Stimulated activated CD4-positive, alpha-beta T cell treated with anti-CD3 and anti-CD28 coated beads, Interleukin-15, amount 100 ng/mL, for 48 hours (primary cell): Measurements from ENCODE around the gene DOK1.

Experiments used
- DNase-seq, 2 donors: peaks; one replicate each; pipeline ENCODE4 v3.0.0-alpha.2; 2020; ENCODE audit warnings: low read depth in 2 of 2

The DOK1 gene

GRCh38 chr2:74553892-74554819, at the start of gene DOK1, which contains the start of gene LOXL3:
DOK1 (plus strand) TSS chr2:74554720; CDS start chr2:74554755, 35 bp downstream.
LOXL3 (minus strand) TSS chr2:74553942; CDS start chr2:74552634, 1,308 bp downstream.
- DNase-seq, result peak; percentile 73 to 75

GRCh38 chr2:74505448-74506246, 48.9 kb upstream of the DOK1 start:
- DNase-seq, result no peak

- DNase-seq, result peak; percentile 96 to 99
Measured at GRCh38 chr2:74507145-74507925, 47.2 kb upstream of the DOK1 start, which contains the start of gene PCGF1. PCGF1 (minus strand) TSS chr2:74507695; CDS start chr2:74507668, 27 bp downstream.

DNA sequence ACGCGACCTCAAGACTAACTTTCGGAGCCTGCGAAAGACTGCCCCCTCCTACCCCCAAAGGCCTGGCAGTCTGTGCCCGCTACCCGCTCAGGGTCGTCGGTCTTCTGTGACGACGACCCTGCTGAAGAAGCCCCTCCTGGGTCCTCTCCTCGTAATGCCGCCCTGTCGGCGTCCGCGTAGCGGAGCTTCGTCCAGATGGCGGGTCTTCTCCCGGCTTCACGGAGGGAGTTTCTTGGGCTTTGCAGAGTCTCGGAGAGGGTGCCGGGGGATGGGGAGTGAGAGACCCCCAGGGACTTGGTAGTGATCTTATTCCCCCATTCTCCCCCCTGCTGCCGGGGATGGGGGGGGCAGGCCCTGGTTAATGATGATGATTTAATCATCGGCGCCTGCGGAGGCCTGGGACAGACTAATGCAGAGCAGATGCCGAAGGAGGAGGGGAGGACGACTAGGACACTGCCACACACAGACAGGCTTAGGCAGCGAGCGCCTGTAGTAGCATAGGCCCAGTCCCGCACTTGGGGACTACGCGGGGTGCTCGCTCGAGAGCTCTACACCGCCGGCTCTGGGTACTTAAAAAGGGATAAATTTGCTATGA, 46.5 kb upstream of the DOK1 start:
- DNase-seq, result no peak

DNA sequence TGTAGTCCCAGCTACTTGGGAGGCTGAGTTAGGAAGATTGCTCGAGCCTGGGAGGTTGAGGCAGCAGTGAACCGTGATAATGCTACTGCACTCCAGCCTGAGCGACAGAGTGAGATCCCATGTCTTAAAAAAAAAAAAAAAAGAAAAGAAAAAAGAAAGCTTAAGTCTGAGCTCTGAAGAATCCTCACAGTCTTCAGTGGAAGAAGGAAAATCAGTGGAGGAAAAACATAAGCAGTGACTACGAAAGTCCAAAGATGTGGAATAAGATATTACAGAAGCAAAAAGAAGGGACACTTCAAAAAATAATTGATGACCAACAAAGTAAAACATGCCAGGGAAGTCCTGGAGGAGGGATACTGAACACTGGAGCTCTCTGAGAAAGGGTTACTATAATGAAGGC, 44.2 kb upstream of the DOK1 start:
- DNase-seq, result no peak

DNA sequence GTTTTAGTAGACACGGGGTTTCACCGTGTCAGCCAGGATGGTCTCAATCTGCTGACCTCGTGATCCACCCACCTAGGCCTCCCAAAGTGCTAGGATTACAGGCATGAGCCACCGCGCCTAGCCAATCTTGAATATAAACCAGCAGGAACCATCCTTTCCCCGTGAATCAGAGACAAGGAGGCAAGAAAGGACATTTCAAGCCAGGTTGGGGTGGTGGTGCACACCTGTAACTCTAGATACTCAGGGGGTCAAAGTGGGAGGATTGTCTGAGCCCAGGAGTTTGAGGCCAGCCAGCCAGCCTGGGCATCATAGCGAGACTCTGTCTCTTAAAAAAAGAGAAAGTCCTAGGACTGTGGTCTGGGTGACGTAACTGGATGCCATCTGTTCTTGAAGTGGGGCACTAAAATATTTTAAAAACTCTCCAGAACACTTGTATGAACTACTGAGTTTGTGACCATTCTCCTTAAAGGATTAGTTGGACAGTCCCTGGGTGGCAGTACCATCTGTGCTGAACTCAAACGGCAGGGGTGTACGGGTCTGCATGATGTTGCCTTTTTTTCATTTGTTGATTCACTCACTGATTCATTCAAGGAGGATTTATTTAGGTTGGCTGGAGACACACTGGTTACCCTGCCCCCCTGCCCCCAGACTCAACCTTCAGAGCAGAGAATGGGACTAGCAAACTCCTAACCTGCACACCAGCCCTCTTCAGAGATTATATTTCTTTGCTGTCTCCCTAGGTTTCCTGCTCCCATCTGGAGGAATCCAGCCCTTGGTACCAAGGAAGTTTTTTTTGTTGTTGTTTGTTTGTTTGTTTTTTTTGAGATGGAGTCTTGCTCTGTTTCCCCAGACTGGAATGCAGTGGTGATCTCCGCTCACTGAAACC, 43.2 kb upstream of the DOK1 start:
- no peak for DNase-seq

DNA sequence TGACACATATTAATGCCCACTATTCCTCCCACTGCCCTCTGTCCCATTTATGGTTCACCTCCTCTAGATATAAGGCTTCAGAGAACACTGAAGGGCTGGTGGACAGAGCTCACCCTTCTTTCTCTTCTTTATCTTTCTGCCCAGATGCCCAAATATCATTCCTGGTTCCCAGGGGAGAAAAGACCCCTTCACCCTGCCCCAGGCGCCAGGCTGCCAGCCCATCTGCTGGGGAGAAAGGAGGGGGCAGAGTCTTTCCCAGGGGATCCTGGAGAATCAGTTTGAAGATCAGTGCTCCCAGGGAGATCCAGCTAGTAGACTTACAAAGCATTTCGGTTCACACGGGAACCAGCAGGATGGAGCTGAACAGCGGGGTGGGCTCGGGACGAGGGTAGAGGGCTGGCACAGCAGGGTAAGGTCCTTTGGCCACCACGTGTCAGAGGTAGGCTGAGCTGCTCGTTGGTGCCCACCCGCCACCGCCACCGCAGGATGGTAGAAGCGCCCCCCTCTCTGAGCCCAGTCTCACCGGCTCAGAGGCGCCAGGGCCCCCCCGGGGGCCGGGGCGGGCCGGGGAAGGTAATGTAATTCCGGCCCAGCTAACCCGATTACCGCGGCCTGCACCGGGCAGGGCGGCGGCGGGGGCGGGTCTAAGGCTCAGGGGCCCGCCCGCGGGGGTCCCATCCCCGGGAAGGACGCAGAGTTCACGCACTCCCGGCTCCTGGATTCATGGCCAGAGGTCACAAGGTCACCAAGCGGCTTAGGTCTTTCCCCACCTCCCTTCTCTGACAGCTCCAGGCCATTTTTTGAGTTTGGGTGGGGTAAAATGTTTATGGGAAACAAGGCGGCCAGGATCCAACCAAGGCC, 41.5 kb upstream of the DOK1 start:
- no peak for DNase-seq

- DNase-seq, result no peak
Measured at GRCh38 chr2:74513605-74514367, 40.7 kb upstream of the DOK1 start.

GRCh38 chr2:74514368-74515270, 39.9 kb upstream of the DOK1 start, which contains the start of gene TLX2:
TLX2 (plus strand) TSS chr2:74514450; CDS start chr2:74514807, 357 bp downstream.
- no peak for DNase-seq

GRCh38 chr2:74515271-74515980, 39.1 kb upstream of the DOK1 start:
- no peak for DNase-seq

- DNase-seq, result peak; percentile 63 to 72
Measured at GRCh38 chr2:74515981-74516633, 38.4 kb upstream of the DOK1 start.

- DNase-seq, result no peak
Measured at GRCh38 chr2:74516650-74517049, 37.9 kb upstream of the DOK1 start.

DNA sequence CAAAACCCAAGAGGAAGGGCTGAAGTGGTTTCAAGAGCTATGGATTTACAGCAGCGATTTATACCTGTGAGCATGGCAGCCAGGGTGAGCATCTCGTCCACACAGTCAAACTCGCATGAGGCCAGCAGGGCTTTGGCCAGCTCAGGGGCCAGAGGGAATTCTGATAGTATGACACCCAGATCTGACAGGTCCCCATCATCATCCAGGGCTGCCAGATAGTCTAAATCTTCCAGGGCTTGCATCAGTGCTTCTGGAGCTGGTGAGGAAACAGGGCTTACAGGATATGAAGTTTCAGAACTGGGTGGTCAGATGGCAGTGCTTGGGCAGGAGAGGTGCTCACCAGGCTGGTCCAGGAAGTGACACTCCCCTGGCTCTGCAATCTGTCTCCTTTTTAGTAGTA, 32.0 kb upstream of the DOK1 start:
- DNase-seq, result no peak

DNA sequence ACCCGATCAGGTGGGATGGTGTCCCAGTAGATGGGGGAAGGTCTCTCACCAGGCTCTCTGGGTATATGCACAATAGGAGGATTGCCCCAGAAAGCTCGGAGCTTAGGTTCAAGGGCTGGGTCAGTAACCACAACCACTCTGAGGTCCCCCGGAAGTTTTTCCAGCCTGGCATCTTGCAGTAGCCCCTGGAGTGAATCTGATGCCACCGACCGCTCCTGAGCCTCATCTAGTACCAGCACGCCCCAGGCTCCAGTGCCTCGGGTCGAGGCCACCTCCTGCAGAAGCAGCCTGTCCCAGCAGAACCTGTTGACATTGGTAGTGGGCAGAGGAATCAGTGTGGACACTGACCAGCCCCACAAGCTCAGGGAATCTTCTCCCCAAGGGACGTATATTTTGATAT, 30.5 kb upstream of the DOK1 start:
- DNase-seq, result no peak

GRCh38 chr2:74524955-74525716, 29.4 kb upstream of the DOK1 start:
- DNase-seq, result no peak
